ENCODE data around the gene SMIM41. TPM values are rescaled to one million over a fixed set of nuclear protein-coding genes. Genes with fewer than 3 reads are reported as not detected.

Gene SMIM41
- polyA plus RNA-seq, 3 donors, result not detected

- H3K4me1 Mint-ChIP-seq, result peaks cover 41% of the 10 kb centered on the region
- H2AFZ ChIP-seq (ENCODE audit: insufficient read depth, low read depth, low read length, poor library complexity, severe bottlenecking), result no peak overlapping the region
- H3K27ac ChIP-seq (ENCODE audit: low read depth in 1 of 2, low read length in 2 of 2), result no peak overlapping the region
- DNase-seq, result peak in 2 of 3 donors; percentile 27 to 29
- no peaks in the 10 kb centered on the region for H3K36me3 ChIP-seq (replicated peaks in 1 of 2; ENCODE audit: control insufficient read depth in 1 of 2, insufficient read depth in 2 of 2, low read length in 2 of 2)
- H4K20me1 ChIP-seq (ENCODE audit: insufficient read depth, low read length), result no peaks in the 10 kb centered on the region
- H3K27me3 Mint-ChIP-seq (ENCODE audit: low read depth in 3 of 3), result peaks cover 19 to 32% (median 21%) of the 10 kb centered on the region in 3 donors
- no peaks in the 10 kb centered on the region for H3K9me3 ChIP-seq (replicated peaks in 1 of 2; ENCODE audit: control insufficient read depth in 1 of 2, insufficient read depth in 1 of 2, low read length in 2 of 2)
- peaks cover 28 to 36% of the 10 kb centered on the region in 2 donors for H3K4me1 ChIP-seq (ENCODE audit: control insufficient read depth in 1 of 2, insufficient read depth in 2 of 2, low read length in 2 of 2)
- H3K4me2 ChIP-seq (replicated peaks; ENCODE audit: extremely low read depth, low read length, poor library complexity, severe bottlenecking), result no peak overlapping the region
- peak overlapping the region in 6 of 7 donors; percentile 42 to 92 (median 72) for H3K27ac Mint-ChIP-seq
- no peak overlapping the region for H3K9ac ChIP-seq (ENCODE audit: insufficient read depth, low read length, poor library complexity, severe bottlenecking)
- no peaks in the 10 kb centered on the region for H3K79me2 ChIP-seq (ENCODE audit: insufficient read depth, low read length)
- H3K9me3 Mint-ChIP-seq, result peaks cover 0 to 1% (median 0%) of the 10 kb centered on the region in 7 donors
- WGBS (ENCODE audit: insufficient coverage), result 66% methylated on average over 13 of the region's 19 CpGs
- H3K27me3 ChIP-seq (ENCODE audit: control insufficient read depth in 2 of 2, insufficient read depth in 2 of 2, low read length in 2 of 2), result peaks cover 0 to 1% of the 10 kb centered on the region in 2 donors
- no peaks in the 10 kb centered on the region for H3K36me3 Mint-ChIP-seq
- no peak overlapping the region for H3K4me3 ChIP-seq (replicated peaks in 1 of 3; ENCODE audit: low read depth in 2 of 3, low read length in 3 of 3)
- H3K4me3 Mint-ChIP-seq, result peak overlapping the region in 1 of 2 donors; percentile 63
- intact Hi-C loops (cut with micrococcal nuclease), result loop anchor here (1.0 to 5.0 kb wide), 3 partner anchors 34 to 94 kb away; no protein-coding TSS in a partner anchor
- TF ChIP-seq, protein P1, sequence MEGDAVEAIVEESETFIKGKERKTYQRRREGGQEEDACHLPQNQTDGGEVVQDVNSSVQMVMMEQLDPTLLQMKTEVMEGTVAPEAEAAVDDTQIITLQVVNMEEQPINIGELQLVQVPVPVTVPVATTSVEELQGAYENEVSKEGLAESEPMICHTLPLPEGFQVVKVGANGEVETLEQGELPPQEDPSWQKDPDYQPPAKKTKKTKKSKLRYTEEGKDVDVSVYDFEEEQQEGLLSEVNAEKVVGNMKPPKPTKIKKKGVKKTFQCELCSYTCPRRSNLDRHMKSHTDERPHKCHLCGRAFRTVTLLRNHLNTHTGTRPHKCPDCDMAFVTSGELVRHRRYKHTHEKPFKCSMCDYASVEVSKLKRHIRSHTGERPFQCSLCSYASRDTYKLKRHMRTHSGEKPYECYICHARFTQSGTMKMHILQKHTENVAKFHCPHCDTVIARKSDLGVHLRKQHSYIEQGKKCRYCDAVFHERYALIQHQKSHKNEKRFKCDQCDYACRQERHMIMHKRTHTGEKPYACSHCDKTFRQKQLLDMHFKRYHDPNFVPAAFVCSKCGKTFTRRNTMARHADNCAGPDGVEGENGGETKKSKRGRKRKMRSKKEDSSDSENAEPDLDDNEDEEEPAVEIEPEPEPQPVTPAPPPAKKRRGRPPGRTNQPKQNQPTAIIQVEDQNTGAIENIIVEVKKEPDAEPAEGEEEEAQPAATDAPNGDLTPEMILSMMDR (IDR thresholded peaks at IDR 0.05), result no peak
These were observed 41.7 kb downstream of the SMIM41 start for GRCh38 chr12:52120951-52121823.

GRCh38 chr12:52121824-52122539 is 42.5 kb downstream of the SMIM41 start:
- intact Hi-C loops (cut with micrococcal nuclease), result loop anchor here (1.0 to 5.0 kb wide), 3 partner anchors 35 to 95 kb away; no protein-coding TSS in a partner anchor
- H2AFZ ChIP-seq (ENCODE audit: insufficient read depth, low read depth, low read length, poor library complexity, severe bottlenecking), result no peak overlapping the region
- peaks cover 23 to 38% (median 25%) of the 10 kb centered on the region in 3 donors for H3K27me3 Mint-ChIP-seq (ENCODE audit: low read depth in 3 of 3)

More at GRCh38 chr12:52121824-52122539, 42.5 kb downstream of the SMIM41 start:
- Histone ChIP-seq H3K27ac (ENCODE audit: low read depth in 1 of 2, low read length in 2 of 2) (no peak overlapping the region), H3K9ac (ENCODE audit: insufficient read depth, low read length, poor library complexity, severe bottlenecking) (no peak overlapping the region), H3K9me3 (replicated peaks in 1 of 2; ENCODE audit: control insufficient read depth in 1 of 2, insufficient read depth in 1 of 2, low read length in 2 of 2) (no peaks in the 10 kb centered on the region), H4K20me1 (ENCODE audit: insufficient read depth, low read length) (no peaks in the 10 kb centered on the region), H3K4me1 (ENCODE audit: control insufficient read depth in 1 of 2, insufficient read depth in 2 of 2, low read length in 2 of 2) (peaks cover 28 to 41% of the 10 kb centered on the region in 2 donors), H3K4me2 (replicated peaks; ENCODE audit: extremely low read depth, low read length, poor library complexity, severe bottlenecking) (no peak overlapping the region), H3K27me3 (ENCODE audit: control insufficient read depth in 2 of 2, insufficient read depth in 2 of 2, low read length in 2 of 2) (peaks cover 0 to 8% of the 10 kb centered on the region in 2 donors), H3K36me3 (replicated peaks in 1 of 2; ENCODE audit: control insufficient read depth in 1 of 2, insufficient read depth in 2 of 2, low read length in 2 of 2) (no peaks in the 10 kb centered on the region), H3K4me3 (replicated peaks in 1 of 3; ENCODE audit: low read depth in 2 of 3, low read length in 3 of 3) (no peak overlapping the region), H3K79me2 (ENCODE audit: insufficient read depth, low read length) (no peaks in the 10 kb centered on the region)
- Mint-ChIP-seq H3K4me1 (peaks cover 48% of the 10 kb centered on the region), H3K36me3 (no peaks in the 10 kb centered on the region), H3K9me3 (peaks cover 0 to 1% (median 0%) of the 10 kb centered on the region in 7 donors), H3K27ac (peak overlapping the region in 4 of 7 donors; percentile 42 to 79 (median 70)), H3K4me3 (peak overlapping the region in 1 of 2 donors; percentile 63)
- TF ChIP-seq, protein P1 (IDR thresholded peaks at IDR 0.05), result peak; percentile 90
- DNase-seq, result peak; percentile 38 to 61 (median 57)
- WGBS (ENCODE audit: insufficient coverage), result 12% methylated on average over 14 of the region's 18 CpGs

Measured in CD14-positive monocyte (primary cell).